Uterus (tissue), 2 donors: Measurements from ENCODE around the gene ANXA6.

Experiments used
- POLR2A ChIP-seq, 2 donors: fragments of 450-650 bp; IDR thresholded peaks; one replicate each; pipeline ENCODE4 v1.6.1; 2016; ENCODE audit warnings: antibody characterized with exemption in 2 of 2, mild to moderate bottlenecking in 1 of 2, moderate library complexity in 1 of 2
- TF ChIP-seq, protein P1 (sequence below), 4 experiments: fragments of 200-600 bp in 2 of 4; fragments of 450-650 bp in 2 of 4; sonication (generic) in 2 of 4; IDR thresholded peaks; one replicate each; pipeline ENCODE4 v1.5.1; 2016 to 2019; ENCODE audit warnings: antibody characterized with exemption in 4 of 4, mild to moderate bottlenecking in 2 of 4, moderate library complexity in 1 of 4

DNA sequence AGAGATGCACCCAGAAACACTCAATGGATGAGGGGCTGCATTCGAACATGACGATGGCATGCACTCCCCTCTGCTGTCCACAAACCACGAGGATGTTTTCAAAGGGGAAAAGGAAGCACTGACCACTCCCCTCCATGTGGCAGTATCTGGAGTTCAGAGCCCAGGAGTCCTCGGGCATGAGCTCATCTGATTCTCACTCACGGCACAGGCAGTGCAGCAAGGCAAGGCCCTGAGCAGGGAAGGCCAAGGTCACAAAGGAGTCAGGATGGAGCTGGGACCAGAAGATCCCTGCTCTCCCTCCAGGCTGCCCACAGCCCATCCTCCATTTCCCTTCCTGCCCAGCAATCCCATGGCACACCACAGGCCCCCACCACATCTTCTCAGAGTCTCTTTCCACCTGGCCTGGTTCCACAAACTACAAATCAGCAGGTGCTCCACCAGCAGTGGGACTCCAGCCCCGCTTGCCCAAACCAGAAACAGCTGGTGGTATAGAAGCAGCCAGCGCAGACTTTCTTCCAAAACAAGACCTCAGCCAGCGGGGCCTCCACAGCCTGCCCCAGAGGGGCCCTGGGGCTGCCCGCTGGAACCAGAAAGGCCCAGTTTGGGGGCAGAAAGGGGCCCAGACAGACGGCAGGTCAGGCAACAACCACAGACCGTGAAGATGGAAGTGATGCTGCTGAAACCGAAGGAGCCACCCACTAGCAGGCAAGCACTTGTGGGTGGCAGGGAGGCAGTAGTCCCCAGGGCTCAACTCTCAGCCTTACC lies 89.0 kb downstream of the ANXA6 start:
- TF ChIP-seq, protein P1, sequence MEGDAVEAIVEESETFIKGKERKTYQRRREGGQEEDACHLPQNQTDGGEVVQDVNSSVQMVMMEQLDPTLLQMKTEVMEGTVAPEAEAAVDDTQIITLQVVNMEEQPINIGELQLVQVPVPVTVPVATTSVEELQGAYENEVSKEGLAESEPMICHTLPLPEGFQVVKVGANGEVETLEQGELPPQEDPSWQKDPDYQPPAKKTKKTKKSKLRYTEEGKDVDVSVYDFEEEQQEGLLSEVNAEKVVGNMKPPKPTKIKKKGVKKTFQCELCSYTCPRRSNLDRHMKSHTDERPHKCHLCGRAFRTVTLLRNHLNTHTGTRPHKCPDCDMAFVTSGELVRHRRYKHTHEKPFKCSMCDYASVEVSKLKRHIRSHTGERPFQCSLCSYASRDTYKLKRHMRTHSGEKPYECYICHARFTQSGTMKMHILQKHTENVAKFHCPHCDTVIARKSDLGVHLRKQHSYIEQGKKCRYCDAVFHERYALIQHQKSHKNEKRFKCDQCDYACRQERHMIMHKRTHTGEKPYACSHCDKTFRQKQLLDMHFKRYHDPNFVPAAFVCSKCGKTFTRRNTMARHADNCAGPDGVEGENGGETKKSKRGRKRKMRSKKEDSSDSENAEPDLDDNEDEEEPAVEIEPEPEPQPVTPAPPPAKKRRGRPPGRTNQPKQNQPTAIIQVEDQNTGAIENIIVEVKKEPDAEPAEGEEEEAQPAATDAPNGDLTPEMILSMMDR (IDR thresholded peaks at IDR 0.05): no peak
- no peak for TF ChIP-seq POLR2A (IDR thresholded peaks at IDR 0.05)
